Muscle of leg (tissue), 11 donors: Measurements from ENCODE around the gene FAH. TPM values are rescaled to one million over a fixed set of nuclear protein-coding genes. Genes with fewer than 3 reads are reported as not detected.
"Not testable (repeated sequence)": the region's sequence is repeated elsewhere in the genome, so short reads cannot be mapped to it uniquely, and the experiment has no call there.

ENCODE experiments used
- DNase-seq: peaks from one replicate; pipeline ENCODE4 v3.0.0; 2013
- H3K27ac ChIP-seq: one replicate; pipeline ENCODE4 v1.5.1; 2013; ENCODE audit warnings: mild to moderate bottlenecking, low read length, control low read depth
- H3K27me3 ChIP-seq: one replicate; pipeline ENCODE4 v1.6.1; 2013; ENCODE audit warnings: low read length; ENCODE audit not compliant: control insufficient read depth, insufficient read depth
- H3K36me3 ChIP-seq: one replicate; pipeline ENCODE4 v1.6.1; 2013; ENCODE audit warnings: low read length; ENCODE audit not compliant: control insufficient read depth, insufficient read depth
- H3K4me1 ChIP-seq: one replicate; pipeline ENCODE4 v1.6.1; 2013; ENCODE audit warnings: low read length; ENCODE audit not compliant: control insufficient read depth, insufficient read depth
- H3K4me3 ChIP-seq: one replicate; pipeline ENCODE4 v1.5.1; 2013; ENCODE audit warnings: low read length, control low read depth
- H3K9me3 ChIP-seq: replicated peaks from 2 replicates; pipeline ENCODE4 v1.6.1; 2013; ENCODE audit warnings: low read depth, low read length; ENCODE audit not compliant: control insufficient read depth
- WGBS: methylation state at CpG from one replicate; pipeline ENCODE4 v1.1.5; 2013; ENCODE audit warnings: missing lambda C conversion rate; ENCODE audit not compliant: insufficient coverage; 5-methylcytosine and 5-hydroxymethylcytosine counted together
- polyA plus RNA-seq, 8 donors: library from polyadenylated mRNA; unstranded; fragments of 120-200 nt; gene quantifications; one replicate each; pipeline versions ENCODE4 v1.2.1 to v1.2.3, GENCODE V29; 2013; ENCODE audit warnings: inconsistent platforms in 1 of 8, low replicate concordance in 1 of 8; ENCODE audit not compliant: insufficient read length in 8 of 8, insufficient read depth in 1 of 8
- total RNA-seq: library from RNA; stranded (reverse); fragments of 120-200 nt; gene quantifications from one replicate; pipeline ENCODE4 v1.2.4, GENCODE V29; 2013

The FAH gene
- total and polyA plus RNA-seq, 9 donors: 9.9 to 19.5 (median 13.0) TPM

DNA sequence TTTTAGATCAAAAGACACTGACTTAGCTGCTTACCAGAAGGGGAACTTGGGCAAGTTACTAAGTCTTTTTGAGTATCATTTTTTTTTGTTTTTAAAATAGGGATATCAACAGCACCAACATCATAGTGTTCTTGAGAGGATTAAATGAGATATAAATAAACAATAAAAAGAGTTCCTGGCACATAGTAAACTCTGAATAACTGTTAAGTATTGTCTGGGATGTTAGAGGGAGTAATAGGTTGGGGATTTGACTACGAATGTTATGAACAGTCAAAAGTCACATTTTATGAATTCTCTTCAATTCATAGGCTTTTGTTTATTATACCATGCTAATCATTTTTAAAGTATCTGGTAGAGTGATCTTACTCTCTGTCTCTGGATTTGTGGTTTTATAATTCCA, 37.8 kb upstream of the FAH start:
- DNase-seq: no peak
- no peak overlapping the region for H3K4me3 ChIP-seq
- H3K27ac ChIP-seq: no peak overlapping the region
- H3K9me3 ChIP-seq: no peaks in the 10 kb centered on the region
- WGBS: no CpG with 5 or more reads among the region's 1 CpG
- H3K36me3 ChIP-seq: no peaks in the 10 kb centered on the region
- H3K4me1 ChIP-seq: no peaks in the 10 kb centered on the region
- H3K27me3 ChIP-seq: no peaks in the 10 kb centered on the region

DNA sequence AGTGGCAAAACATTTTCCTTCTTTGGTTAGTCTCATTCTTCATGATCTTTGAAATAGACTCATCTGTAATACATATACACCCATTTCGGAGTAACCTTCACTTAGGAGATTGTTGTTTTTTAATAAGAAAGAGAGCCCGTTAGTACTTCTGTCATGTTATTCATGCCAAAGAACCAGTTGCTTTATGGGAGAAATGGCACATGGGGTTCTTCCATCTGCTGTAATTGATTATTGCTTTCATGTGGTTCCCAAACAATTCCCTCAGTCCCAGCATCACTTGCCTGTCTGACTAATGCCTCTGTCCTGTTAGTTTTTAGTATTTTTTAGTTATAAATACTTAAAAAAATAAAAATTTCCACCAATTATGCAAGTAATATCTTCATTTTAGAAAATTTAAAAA, 33.8 kb upstream of the FAH start:
- Histone ChIP-seq H3K4me1 (no peaks in the 10 kb centered on the region), H3K9me3 (no peaks in the 10 kb centered on the region), H3K4me3 (no peak overlapping the region), H3K36me3 (peaks cover 8% of the 10 kb centered on the region), H3K27ac (no peak overlapping the region), H3K27me3 (no peaks in the 10 kb centered on the region)
- WGBS: no CpG with 5 or more reads among the region's 2 CpGs
- DNase-seq: no peak

DNA sequence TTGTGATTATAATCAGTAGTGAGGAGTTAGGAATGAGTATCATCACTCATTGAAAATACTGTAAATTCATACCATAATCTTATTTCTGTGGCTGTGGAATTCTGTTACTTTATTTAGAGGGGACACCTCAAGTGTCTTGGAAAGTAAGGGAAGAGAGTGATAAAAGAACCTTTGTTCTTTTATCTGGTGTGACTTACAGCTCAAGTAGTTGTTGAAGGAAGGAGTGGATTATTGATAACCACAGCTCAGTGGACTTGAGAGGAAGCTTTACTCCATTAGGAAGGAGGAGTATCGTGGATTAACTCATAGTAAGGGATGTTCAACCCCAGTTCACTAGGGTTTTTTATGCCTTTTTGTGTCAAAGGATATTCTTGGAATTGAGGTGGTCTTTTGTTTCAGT, 32.2 kb upstream of the FAH start:
- no peak overlapping the region for H3K27ac ChIP-seq
- no peaks in the 10 kb centered on the region for H3K9me3 ChIP-seq
- no peaks in the 10 kb centered on the region for H3K4me1 ChIP-seq
- no peak overlapping the region for H3K4me3 ChIP-seq
- H3K36me3 ChIP-seq: peaks cover 10% of the 10 kb centered on the region
- no peaks in the 10 kb centered on the region for H3K27me3 ChIP-seq
- no peak for DNase-seq
- whole genome bisulfite sequencing: no CpG with 5 or more reads among the region's 1 CpG

DNA sequence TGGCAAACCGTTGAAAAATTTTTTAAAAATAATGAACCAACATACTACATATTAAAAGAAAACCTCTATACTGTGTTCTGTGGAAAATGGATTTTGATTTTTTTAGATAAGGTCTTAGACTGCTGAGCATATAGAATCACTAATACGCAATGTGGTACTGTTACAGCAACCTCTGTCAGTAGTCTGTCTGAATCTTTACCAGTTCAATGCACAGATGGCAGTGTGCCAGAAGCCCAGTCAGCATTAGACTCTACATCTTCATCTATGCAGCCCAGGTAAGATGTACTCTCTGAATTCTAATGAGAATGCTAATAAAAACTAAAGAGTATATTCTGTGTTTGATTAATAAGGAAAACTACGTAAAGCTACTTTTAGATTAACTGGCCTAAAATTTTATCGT, 31.3 kb upstream of the FAH start:
- peak; percentile 4 for DNase-seq
- no peaks in the 10 kb centered on the region for H3K4me1 ChIP-seq
- no CpG with 5 or more reads among the region's 4 CpGs for WGBS
- no peaks in the 10 kb centered on the region for H3K9me3 ChIP-seq
- H3K27ac ChIP-seq: no peak overlapping the region
- H3K36me3 ChIP-seq: peaks cover 13% of the 10 kb centered on the region
- H3K4me3 ChIP-seq: no peak overlapping the region
- H3K27me3 ChIP-seq: no peaks in the 10 kb centered on the region

DNA sequence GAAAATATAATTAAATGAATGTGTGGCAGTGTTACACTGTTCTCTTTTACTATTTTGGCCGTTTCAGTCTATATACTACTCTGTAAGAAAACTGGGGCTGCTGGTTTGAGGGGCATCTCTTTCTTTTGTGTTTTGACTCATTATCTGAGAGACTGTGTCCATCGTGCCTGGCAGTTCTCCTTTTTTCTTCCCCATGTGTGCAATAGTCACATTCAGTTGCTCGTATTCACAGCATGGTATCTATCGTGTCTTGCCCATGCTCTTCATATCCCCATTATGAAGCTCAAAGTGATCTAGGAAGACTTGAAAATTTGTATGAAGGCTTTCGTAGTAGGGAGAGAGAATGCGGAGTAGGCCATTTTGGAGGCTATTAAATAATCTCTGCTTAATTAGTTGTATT, 29.8 kb upstream of the FAH start:
- DNase-seq: peak; percentile 5
- Histone ChIP-seq H3K27me3 (no peaks in the 10 kb centered on the region), H3K4me3 (no peak overlapping the region), H3K27ac (no peak overlapping the region), H3K4me1 (no peaks in the 10 kb centered on the region), H3K9me3 (no peaks in the 10 kb centered on the region), H3K36me3 (peaks cover 15% of the 10 kb centered on the region)
- WGBS: 100% methylated on average over 1 of the region's 6 CpGs

DNA sequence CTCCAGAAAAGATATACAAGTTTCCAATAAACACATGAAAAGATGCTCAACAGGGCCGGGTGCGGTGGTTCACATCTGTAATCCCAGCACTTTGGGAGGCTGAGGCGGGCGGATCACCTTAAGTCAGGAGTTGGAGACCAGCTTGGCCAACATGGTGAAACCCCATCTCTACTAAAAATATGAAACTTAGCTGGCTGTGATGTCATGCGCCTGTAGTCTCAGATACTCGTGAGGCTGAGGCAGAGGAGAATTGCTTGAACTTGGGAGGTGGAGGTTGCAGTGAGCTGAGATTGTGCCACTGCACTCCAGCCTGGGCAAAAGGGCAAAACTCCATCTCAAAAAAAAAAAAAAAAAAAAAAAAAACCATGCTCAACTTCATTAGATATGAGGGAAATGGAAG, 25.5 kb upstream of the FAH start:
- not testable (repeated sequence) for H3K4me1 ChIP-seq, H3K9me3 ChIP-seq, H3K27me3 ChIP-seq, DNase-seq, H3K27ac ChIP-seq, H3K4me3 ChIP-seq
- WGBS: 100% methylated on average over 2 of the region's 6 CpGs
- H3K36me3 ChIP-seq: peaks cover 21% of the 10 kb centered on the region

DNA sequence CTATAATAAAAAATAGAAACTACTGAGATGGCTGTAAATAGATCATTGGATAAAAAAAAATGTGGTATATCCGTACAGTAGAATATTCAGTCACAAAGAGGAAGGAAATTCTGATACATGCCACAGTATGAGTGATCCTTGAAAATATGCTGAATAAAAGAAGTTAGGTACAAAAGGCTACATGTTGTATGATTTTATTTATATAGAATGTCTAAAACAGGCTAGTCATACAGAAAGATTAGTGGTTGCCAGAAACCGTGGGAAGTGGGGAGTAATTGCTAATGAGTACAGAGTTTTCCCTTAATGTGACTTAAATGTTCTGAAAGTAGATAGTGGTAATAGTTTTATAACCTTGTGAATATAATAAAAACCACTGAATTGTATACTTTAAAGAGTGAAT, 24.9 kb upstream of the FAH start:
- H3K4me3 ChIP-seq: no peak overlapping the region
- no peak for DNase-seq
- H3K9me3 ChIP-seq: no peaks in the 10 kb centered on the region
- no CpG with 5 or more reads among the region's 2 CpGs for WGBS
- H3K27ac ChIP-seq: no peak overlapping the region
- H3K4me1 ChIP-seq: no peaks in the 10 kb centered on the region
- H3K36me3 ChIP-seq: peaks cover 21% of the 10 kb centered on the region
- H3K27me3 ChIP-seq: no peaks in the 10 kb centered on the region

DNA sequence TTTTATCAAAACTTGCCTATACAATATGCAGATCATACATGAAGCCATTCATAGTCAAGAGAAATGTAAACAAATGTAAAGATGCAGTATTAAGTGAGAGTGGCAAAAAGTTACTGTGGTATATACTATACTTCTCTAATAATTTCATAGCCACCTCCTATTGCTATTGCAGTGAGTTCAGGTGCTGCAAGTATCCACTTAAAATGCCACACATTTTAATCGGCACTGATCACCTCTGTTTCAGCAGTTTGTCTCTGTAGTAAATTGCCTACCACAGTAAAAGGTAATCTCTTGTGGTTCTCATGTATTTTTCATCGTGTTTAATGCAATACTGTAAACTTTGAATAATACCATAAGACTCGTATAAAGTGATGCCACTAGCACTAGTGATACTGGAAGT, 20.4 kb upstream of the FAH start:
- no peak overlapping the region for H3K27ac ChIP-seq
- WGBS: no CpG with 5 or more reads among the region's 3 CpGs
- no peaks in the 10 kb centered on the region for H3K9me3 ChIP-seq
- DNase-seq: no peak
- H3K36me3 ChIP-seq: peaks cover 16% of the 10 kb centered on the region
- no peaks in the 10 kb centered on the region for H3K4me1 ChIP-seq
- no peak overlapping the region for H3K4me3 ChIP-seq
- no peaks in the 10 kb centered on the region for H3K27me3 ChIP-seq

DNA sequence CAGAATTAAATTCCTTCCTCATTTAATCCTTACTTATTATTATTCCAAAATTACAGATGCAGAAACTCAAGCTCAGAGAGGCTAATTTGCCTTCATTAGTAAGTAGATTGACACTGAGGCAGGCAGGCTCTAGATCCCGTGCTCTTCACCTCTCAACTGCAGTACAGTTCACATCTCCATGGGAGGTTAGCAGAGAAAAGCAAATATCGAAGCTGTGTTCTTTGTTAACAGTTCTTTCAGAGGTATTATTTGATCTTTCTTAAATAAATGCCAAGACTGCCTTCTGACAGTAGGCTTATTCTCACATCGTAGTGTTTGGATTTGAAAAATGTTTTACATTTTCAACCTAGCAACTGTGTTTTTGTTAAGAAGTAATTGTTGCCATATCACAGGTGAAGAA, 15.9 kb upstream of the FAH start:
- Histone ChIP-seq H3K4me3 (no peak overlapping the region), H3K4me1 (no peaks in the 10 kb centered on the region), H3K36me3 (peaks cover 12% of the 10 kb centered on the region), H3K9me3 (no peaks in the 10 kb centered on the region), H3K27me3 (no peaks in the 10 kb centered on the region), H3K27ac (no peak overlapping the region)
- no peak for DNase-seq
- WGBS: no CpG with 5 or more reads among the region's 3 CpGs

DNA sequence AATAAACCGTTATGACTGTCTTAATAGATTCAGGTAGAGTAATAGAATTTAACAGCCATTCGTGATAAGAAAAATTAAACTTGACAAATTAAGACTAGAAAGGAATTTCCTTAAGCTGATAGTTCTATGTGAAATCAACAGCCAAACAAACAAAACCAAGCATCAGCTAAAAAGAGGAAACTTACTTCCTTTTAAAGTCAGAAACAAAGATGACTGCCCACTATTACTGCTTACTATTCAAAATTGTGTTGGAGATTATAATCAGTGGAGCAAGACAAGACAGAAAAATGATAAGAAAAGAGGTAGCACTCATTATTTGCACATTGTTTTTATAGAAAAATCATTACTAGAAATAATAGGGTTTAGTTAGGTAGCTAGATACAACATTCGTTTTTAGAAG, 13.8 kb upstream of the FAH start:
- H3K4me3 ChIP-seq: no peak overlapping the region
- no peaks in the 10 kb centered on the region for H3K27me3 ChIP-seq
- H3K9me3 ChIP-seq: no peaks in the 10 kb centered on the region
- DNase-seq: no peak
- H3K27ac ChIP-seq: no peak overlapping the region
- no CpG with 5 or more reads among the region's 3 CpGs for WGBS
- no peaks in the 10 kb centered on the region for H3K4me1 ChIP-seq
- peaks cover 11% of the 10 kb centered on the region for H3K36me3 ChIP-seq

DNA sequence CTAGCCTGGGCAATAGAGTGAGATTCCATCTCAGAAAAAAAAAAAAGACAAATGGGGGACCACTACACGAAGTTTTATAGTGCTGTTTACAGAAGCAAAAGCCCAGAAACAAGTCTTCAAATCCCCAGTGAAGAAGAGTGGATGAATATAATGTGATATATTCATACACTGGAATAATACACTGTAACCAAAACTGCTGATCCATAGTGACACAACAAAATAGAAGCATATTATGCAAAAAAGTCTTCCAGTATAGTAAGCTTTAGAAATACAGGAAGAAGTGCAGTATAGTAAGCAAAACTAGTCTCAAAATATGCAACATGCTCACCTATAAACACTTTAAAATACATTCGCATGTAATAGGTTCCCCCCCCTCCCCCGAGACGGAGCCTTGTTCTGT, 11.9 kb upstream of the FAH start:
- 92% methylated on average over 2 of the region's 4 CpGs for WGBS
- H3K4me1 ChIP-seq: no peaks in the 10 kb centered on the region
- H3K4me3 ChIP-seq: no peak overlapping the region
- no peaks in the 10 kb centered on the region for H3K9me3 ChIP-seq
- no peak overlapping the region for H3K27ac ChIP-seq
- no peak for DNase-seq
- no peaks in the 10 kb centered on the region for H3K27me3 ChIP-seq
- H3K36me3 ChIP-seq: peaks cover 4% of the 10 kb centered on the region
